Inflammatory macrophage (primary cell): ENCODE results near the gene TREML1.
"Not testable (repeated sequence)": the region's sequence is repeated elsewhere in the genome, so short reads cannot be mapped to it uniquely, and the experiment has no call there.

Experiments
- DNase-seq, 2 donors: peaks; one replicate each; pipeline ENCODE4 v3.0.0-alpha.2; 2020 to 2022
- total RNA-seq, 18 experiments: gene quantifications; one replicate each; lab custom pipeline; 2026; ENCODE audit warnings: mixed read lengths in 6 of 18, inconsistent platforms in 2 of 18; lab: John Stamatoyannopoulos, UW

TREML1 gene, protein sequence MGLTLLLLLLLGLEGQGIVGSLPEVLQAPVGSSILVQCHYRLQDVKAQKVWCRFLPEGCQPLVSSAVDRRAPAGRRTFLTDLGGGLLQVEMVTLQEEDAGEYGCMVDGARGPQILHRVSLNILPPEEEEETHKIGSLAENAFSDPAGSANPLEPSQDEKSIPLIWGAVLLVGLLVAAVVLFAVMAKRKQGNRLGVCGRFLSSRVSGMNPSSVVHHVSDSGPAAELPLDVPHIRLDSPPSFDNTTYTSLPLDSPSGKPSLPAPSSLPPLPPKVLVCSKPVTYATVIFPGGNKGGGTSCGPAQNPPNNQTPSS
- 0.63 to 18.4 (median 6.4) reads per million in 18 experiments for total RNA-seq

DNA sequence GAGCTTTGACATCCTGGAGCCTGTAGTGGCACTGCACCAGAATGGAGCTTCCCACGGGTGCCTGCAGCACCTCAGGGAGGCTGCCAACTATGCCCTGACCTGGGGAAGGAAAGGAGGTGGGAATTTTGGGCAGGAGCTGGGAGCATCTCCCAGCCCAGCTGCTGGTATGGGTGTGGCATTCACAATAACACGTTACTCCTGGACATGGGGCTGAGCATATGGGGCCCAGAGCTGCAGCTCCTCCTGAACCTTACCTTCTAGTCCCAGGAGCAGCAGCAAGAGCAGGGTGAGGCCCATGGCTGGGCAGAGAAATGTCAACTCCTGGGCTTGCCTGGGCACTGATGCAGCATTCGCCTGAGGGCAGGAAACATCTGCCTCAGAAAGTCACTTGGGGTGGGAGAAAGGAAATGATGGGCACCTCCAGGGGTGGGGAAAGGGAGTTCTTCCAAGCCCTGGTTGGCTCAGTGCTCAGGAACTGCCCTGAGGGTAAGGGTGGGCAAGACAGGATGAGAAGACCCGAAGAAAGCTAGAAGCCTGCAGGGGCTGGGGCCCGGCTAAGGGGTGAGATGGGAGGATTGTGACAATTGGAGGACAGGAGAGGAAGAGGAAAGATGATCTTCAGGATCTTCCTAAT is at the start of gene TREML1:
TSS of gene TREML1 (minus strand) at position 356 of the 634 bp plus-strand sequence. CDS start at position 297, 59 bp downstream.
- DNase-seq: no peak

GRCh38 chr6:41201764-41202173 is 47.6 kb upstream of the TREML1 start:
- DNase-seq: peak; percentile 17 to 49

DNA sequence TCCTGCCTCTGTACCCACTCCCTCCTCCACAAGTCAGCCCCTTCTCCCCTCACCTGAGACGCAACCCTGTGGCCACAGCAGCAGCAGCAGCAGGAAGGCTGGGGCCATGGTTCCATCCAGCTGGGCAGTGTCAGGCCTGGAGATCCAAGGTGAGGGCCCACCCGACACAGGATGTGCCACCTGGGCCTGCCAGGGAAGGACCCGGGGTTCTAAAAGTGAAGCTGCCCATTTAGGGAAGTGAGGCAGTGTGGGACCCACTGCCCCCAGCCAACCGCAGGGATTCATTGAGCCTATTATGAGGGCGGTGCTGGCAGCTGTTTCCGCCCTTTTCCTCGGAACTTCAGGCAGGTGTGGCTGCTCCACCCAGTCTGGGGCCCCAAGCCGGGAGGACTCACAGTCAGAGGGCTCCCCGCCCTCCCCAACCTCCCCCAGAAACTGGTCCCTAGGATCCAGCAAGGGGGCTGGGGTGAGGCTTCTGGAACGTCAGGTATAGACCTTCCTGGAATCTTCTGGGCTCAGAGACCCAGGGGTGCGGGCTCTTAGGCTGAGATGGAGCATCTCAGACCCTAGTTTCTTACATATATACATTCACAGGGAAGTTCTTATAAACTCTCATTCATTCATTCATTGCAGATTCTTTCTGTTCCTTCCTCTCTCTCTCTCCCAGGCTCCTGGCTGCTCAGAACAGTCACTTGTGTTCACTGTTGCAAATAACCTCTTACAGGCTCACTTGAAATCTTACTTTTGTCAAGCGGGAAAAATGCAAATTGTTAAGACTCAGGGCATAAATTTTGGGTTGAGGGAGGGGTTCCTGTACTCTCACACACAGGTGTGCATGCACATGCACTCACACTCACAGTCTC is 47.0 kb upstream of the TREML1 start, which contains the start of gene TREML2:
TSS of gene TREML2 (minus strand) at position 249 of the 863 bp plus-strand sequence. CDS start at position 108, 141 bp downstream.
- peak; percentile 16 to 29 for DNase-seq

DNA sequence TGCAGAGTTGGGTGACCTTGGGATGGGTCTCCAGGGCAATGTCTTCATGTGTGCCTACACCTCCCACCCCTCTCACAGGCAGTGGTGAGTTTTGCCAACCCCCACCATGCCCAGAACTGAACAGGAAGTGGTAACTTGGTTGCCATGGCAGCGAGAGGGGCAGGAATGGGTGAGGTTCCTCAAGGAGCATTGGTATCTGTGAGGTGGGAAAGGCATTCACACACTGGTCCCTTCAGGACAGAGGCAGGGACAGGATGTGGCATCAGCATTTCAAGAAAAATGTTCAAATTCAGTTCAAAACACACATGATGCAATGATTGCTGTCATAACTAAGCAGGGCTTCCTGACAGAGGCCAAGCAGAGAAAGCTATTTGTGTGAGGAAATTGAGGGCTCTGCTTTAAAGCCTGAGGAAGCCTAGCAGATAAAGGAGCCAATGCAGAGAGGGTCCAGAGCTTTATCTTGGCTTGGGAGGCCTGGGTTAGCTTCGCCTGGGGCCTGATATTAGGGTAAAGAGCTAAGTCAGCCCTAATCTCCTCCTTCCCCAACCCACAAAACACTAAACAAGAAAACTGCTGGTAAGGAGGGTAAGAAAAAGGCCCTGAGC is 46.3 kb upstream of the TREML1 start:
- DNase-seq: peak; percentile 68 to 83

DNA sequence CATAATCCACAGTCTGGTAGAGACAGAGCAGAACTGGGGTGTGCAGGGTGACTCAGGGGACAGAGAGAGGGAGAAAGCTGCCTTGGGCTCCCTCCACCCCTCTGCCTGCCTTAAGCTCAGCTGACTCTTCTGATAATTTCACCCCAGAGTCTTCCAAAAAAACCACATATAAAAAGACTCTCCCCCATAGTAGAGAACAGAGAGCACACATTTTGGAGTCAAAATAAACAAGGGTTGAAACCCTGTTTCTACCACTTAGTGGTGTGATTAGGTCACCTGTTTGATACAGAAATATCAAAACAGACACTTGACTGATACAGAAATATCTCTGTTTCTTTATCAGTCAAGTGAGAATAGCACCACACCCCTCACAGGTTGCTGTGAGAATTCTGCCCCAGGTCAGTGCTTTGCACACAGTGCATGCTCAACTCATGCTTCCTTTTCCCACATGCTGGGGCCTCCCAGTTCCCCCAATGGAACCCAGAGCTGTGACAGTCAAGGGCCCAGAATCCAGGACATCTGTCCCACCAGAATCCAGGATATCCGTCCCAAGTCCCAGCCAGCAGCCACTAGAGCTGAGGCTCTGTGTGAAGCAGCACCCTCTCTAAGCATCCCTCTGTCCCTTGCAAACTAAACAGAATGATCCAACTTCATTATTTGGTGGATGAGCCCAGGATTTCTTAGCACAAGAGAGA is 45.6 kb upstream of the TREML1 start:
- no peak for DNase-seq

GRCh38 chr6:41197234-41197633 is 43.1 kb upstream of the TREML1 start:
- peak; percentile 21 to 29 for DNase-seq

- DNase-seq: no peak
Observed at GRCh38 chr6:41194386-41194785, 40.2 kb upstream of the TREML1 start.

GRCh38 chr6:41193884-41194283 is 39.7 kb upstream of the TREML1 start:
- no peak for DNase-seq

GRCh38 chr6:41193171-41193734 is 39.1 kb upstream of the TREML1 start:
- DNase-seq: no peak

DNA sequence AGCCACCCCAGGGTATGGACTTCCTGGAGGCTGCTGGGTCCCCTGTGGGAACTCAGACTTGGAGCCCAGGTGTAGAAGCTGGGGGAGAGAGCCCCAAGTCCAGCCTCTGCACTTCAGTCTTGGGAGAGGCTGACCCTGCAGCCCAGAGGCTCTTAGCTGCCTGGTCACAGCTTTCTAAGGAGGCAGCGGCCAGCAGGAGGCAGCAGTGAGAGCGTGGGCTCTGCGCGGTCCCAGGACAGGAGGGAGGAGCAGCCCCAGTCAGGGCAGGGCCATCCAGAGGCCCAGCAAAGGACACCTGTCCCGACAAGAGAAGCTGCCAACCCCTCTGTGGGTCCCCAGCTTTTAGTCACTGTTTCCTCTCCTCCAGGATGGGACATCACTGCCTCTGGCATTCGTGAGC is 37.4 kb upstream of the TREML1 start:
- peak; percentile 32 to 70 for DNase-seq

- no peak for DNase-seq
Observed at GRCh38 chr6:41190791-41191190, 36.6 kb upstream of the TREML1 start.

- DNase-seq: no peak
Observed at GRCh38 chr6:41189967-41190366, 35.8 kb upstream of the TREML1 start.

DNA sequence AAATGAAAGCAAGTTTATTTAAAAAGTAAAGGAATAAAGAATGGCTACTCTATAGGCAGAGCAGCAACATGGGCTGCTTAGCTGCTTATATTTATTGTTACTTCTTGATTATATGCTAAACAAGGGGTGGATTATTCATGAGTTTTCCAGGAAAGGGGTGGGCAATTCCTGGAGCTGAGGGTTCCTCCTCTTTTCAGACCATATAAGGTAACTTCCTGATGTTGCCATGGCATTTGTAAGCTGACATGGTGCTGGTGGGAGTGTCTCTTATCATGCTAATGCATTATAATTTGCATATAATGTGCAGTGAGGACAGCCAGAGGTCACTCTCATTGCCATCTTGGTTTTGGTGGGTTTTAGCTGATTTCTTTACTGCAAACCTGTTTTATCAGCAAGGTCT is 34.9 kb upstream of the TREML1 start:
- DNase-seq: not testable (repeated sequence)

DNA sequence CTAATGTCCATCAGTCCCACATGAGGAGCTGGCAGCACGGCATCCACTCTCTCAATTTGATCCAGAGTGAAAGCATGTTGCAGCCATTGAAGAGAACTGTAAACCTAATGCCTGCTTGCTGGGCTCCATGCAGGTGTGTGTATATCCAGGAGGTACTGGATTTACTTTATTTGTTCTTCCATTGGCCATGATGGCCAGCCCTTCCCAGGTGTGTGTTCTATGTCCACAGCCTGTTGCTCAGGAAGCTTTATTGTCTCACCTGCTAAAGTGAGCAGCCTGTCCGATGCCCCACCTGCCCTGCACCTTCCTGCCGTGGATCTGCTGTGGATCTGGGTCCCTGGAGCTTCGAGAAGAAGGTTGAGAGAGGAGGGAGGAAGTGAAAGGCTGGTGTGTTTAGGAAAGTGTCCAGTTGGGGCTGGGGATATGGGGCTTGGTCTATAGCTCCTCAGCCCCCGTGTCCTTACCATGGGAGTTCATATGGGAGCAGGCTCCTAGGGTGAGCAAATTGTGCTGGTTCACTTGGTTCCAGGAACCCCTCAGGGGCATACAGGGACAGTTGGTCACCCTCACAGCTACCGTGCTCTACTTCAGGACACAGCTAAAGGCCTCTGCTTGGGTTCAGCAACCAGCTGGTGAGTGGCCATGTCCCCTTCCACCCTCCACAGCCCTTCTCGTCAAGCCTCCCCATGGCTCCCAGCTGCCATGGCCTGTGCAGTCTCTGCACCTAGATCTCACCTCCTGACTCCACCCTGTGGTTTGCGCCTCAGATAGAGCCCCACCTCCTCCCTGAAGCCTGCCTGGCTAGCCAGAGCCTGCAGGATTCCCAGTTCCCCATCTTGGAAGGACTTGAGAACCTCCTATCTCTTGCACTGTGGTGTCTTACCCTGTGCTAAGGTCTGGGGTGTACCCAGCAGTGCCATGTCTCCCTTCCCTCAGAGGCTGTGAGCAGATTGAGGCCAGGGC is 34.1 kb upstream of the TREML1 start:
- no peak for DNase-seq

GRCh38 chr6:41186031-41186562 is 31.9 kb upstream of the TREML1 start:
- DNase-seq: peak in 1 of 2 donors; percentile 38

DNA sequence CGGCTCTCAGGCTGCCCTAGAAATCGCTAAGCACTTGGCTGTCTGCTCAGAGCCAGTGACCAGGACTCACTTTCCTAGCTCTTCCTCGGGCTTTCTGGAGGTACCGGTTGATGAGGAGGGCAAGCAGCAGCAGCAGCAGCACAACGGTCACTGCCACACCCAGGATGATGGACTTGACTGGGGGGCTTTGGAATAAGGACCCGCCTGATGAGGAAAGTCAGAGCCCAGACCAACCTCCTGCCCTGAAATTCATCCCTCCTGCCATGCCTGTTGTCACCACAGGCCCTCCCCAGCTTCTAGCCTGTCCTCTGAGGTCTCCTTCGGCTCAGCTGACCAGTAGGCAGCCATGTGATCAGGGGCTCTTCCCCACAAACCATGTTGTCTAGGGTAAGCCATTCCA is 30.6 kb upstream of the TREML1 start:
- no peak for DNase-seq

DNA sequence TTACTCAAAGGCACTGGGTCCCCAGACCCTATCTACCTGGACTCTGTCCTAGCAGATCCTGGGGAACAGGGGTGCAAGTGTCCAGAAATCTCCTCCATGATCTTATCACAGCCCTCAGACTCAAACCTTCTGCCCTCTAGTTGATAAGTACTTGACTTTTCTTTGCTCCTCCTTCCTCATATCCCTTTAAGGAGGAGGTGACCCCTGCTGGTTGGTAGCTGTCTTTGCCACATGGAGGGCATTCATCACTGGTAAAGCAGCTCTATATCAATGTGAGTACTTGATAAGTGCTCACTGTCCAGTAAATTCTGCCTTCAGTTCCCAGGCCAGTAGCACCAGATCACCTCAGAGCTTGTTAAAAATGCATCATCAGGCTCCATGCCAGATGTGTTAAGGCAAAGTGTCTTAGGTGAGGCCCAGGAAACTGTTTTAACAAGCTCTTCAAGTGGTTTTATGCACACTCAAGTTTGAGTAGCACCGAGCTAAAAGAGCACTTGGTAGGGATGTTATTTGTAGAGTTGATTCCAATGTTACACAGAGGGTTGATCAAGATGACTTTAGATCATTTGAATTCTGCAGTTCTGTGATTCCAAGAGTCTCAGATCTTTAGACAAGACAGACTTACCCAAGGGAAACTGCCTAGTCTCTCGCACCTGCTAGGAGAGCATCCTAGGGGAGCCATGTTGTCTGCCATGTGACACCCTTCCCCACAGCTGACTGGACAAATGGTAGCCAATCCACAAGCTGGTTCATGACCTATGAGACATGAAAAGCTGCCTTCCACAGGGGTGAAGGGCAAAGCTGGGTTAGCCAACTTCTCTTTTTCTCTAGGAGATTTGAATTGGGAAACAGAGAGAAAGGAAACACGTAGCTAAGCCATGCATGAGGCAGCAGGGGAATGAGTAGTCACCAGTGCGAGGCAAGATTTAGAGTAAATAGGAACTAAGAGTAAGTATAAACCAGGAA is 28.2 kb upstream of the TREML1 start:
- DNase-seq: peak; percentile 96 to 98

DNA sequence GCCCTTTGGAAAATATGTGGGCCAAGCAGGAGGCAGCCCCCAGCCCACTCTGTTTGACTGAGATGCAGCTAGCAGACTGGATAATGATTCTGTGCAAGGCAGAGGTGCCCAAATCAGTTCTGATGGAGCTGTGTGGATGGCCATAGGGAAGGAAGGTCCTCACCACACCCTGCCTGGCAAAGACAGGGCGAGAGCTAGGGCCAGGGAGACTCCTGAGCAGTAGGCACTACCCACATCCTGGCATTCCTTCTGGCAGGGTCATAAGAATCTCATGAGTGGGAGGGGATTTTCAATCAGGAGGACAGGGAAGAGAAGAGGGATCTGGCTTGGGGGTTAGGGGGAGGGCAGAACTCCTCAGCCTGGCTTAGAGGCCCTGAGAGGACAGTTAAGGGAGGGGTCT is 27.4 kb upstream of the TREML1 start:
- DNase-seq: no peak

DNA sequence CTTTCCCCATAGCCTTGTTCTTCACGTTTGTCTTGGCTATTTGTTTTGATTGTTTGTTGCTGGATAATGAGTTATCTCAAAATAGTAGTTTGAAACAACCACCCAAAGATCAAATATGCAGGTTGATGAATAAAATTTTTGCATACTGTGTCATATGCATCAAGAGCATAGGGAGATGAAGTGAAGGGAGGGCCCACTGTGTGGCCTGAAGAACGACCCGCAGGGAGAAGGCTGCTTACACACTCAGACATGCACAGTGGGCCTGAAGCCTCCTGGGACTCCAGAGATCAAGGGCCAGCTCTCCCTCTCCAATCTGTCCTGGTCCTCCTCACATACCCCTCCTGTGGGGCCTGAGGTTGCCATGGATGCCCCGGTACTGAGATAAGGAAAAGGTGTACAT is 25.0 kb upstream of the TREML1 start:
- no peak for DNase-seq
